Neural progenitor cell (in vitro differentiated cells): Measurements from ENCODE around the gene HSD17B2. TPM values are rescaled to one million over a fixed set of nuclear protein-coding genes. Genes with fewer than 3 reads are reported as not detected.

Source experiments
- DNase-seq: peaks from one replicate; pipeline ENCODE4 v3.0.0-alpha.2; 2016; ENCODE audit warnings: low spot score
- H2AFZ ChIP-seq: fragments of 200-600 bp; sonication (generic); replicated peaks from 2 replicates; pipeline ENCODE4 v1.6.1; 2016; ENCODE audit warnings: antibody characterized with exemption
- H3F3A ChIP-seq: fragments of 200-600 bp; sonication (generic); 2 replicates; pipeline ENCODE4 v1.6.1; 2016; ENCODE audit warnings: antibody characterized with exemption, low read depth
- H3K27ac ChIP-seq: fragments of 200-600 bp; sonication (generic); 2 replicates; pipeline ENCODE4 v1.5.1; 2016; ENCODE audit warnings: mild to moderate bottlenecking
- H3K27me3 ChIP-seq: fragments of 200-600 bp; sonication (generic); 2 replicates; pipeline ENCODE4 v1.6.1; 2016; ENCODE audit warnings: mild to moderate bottlenecking, moderate library complexity
- H3K36me3 ChIP-seq: fragments of 200-600 bp; sonication (generic); 2 replicates; pipeline ENCODE4 v1.5.1; 2016
- H3K4me1 ChIP-seq: fragments of 200-600 bp; sonication (generic); 2 replicates; pipeline ENCODE4 v1.6.1; 2016; ENCODE audit warnings: mixed run types
- H3K4me2 ChIP-seq: fragments of 200-600 bp; sonication (generic); 2 replicates; pipeline ENCODE4 v1.6.1; 2016
- H3K4me3 ChIP-seq: fragments of 200-600 bp; sonication (generic); 2 replicates; pipeline ENCODE4 v1.5.1; 2016
- H3K79me2 ChIP-seq: fragments of 200-600 bp; sonication (generic); 2 replicates; pipeline ENCODE4 v1.6.1; 2016; ENCODE audit warnings: low read depth
- H3K9ac ChIP-seq: fragments of 200-600 bp; sonication (generic); 2 replicates; pipeline ENCODE4 v1.6.1; 2016
- H3K9me3 ChIP-seq: fragments of 200-600 bp; sonication (generic); 2 replicates; pipeline ENCODE4 v1.5.1; 2016; ENCODE audit warnings: low read depth
- H4K20me1 ChIP-seq: fragments of 200-600 bp; sonication (generic); 2 replicates; pipeline ENCODE4 v1.6.1; 2016; ENCODE audit warnings: low read depth
- H3K27ac Mint-ChIP-seq: 3 replicates; pipeline ENCODE4 v1.8.0; 2021; ENCODE audit warnings: mixed read lengths
- H3K27me3 Mint-ChIP-seq: 2 replicates; pipeline ENCODE4 v1.8.0; 2022; ENCODE audit warnings: low read depth, mild to moderate bottlenecking, inconsistent platforms, moderate library complexity, mixed read lengths; ENCODE audit not compliant: insufficient read depth
- H3K36me3 Mint-ChIP-seq: 3 replicates; pipeline ENCODE4 v1.8.0; 2021; ENCODE audit warnings: mixed read lengths
- H3K4me1 Mint-ChIP-seq: 3 replicates; pipeline ENCODE4 v1.8.0; 2021; ENCODE audit warnings: mixed read lengths
- H3K4me3 Mint-ChIP-seq: 3 replicates; pipeline ENCODE4 v1.8.0; 2021; ENCODE audit warnings: mild to moderate bottlenecking, moderate library complexity, mixed read lengths
- H3K9me3 Mint-ChIP-seq: 3 replicates; pipeline ENCODE4 v1.8.0; 2020; ENCODE audit warnings: mixed read lengths
- CTCF ChIP-seq: fragments of 200-600 bp; sonication (generic); IDR thresholded peaks from 2 replicates; pipeline ENCODE4 v1.5.1; 2017; ENCODE audit warnings: antibody characterized with exemption, mild to moderate bottlenecking
- EZH2 ChIP-seq: fragments of 200-600 bp; sonication (generic); IDR thresholded peaks from 2 replicates; pipeline ENCODE4 v1.6.1; 2017; ENCODE audit warnings: antibody characterized with exemption, mild to moderate bottlenecking, moderate library complexity
- EZH2phosphoT487 ChIP-seq: fragments of 200-600 bp; sonication (generic); IDR thresholded peaks from 2 replicates; pipeline ENCODE4 v1.6.1; 2017; ENCODE audit warnings: antibody characterized with exemption
- total RNA-seq: library from RNA; depleted of rRNA; stranded (reverse); fragments of >200 nt; gene quantifications from 2 replicates; pipeline ENCODE4 v1.2.3, GENCODE V29; 2015; ENCODE audit warnings: low replicate concordance

Gene HSD17B2
- total RNA-seq, 1 donor from 2014 or later, result not detected

DNA sequence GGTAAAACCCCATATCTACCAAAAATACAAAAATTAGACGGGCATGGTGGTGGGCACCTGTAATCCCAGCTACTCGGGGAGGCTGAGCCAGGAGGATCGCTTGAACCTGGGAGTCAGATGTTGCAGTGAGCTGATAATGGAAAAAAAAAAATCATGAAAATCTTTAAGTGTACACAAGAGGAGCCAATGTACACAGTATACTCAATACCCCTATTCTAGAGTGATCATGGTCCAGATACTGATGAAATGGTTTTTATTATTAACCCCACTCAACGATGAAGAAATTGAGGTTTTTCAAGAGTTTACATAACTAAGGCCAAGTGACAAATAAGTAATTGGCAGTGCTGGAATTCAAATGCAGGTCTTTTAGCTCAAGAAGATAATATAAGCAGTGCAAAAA, 11.5 kb downstream of the HSD17B2 start:
- H3K4me2 ChIP-seq, result no peak overlapping the region
- H3K79me2 ChIP-seq, result no peaks in the 10 kb centered on the region
- no peak overlapping the region for H2AFZ ChIP-seq
- H3K36me3 ChIP-seq, result no peaks in the 10 kb centered on the region
- H3K36me3 Mint-ChIP-seq, result peaks cover 2% of the 10 kb centered on the region
- no peak overlapping the region for H3K4me3 ChIP-seq
- no peak overlapping the region for H3K9ac ChIP-seq
- no peaks in the 10 kb centered on the region for H3K9me3 ChIP-seq
- H3K4me1 Mint-ChIP-seq, result peaks cover 43% of the 10 kb centered on the region
- peaks cover 27% of the 10 kb centered on the region for H3F3A ChIP-seq
- H3K27ac Mint-ChIP-seq, result no peak overlapping the region
- TF ChIP-seq EZH2 (no peak), CTCF (no peak), EZH2phosphoT487 (no peak)
- H3K27ac ChIP-seq, result no peak overlapping the region
- no peak for DNase-seq
- H3K27me3 Mint-ChIP-seq, result no peaks in the 10 kb centered on the region
- H3K27me3 ChIP-seq, result no peaks in the 10 kb centered on the region
- H3K4me3 Mint-ChIP-seq, result no peak overlapping the region
- H4K20me1 ChIP-seq, result no peaks in the 10 kb centered on the region
- peaks cover 38% of the 10 kb centered on the region for H3K4me1 ChIP-seq
- H3K9me3 Mint-ChIP-seq, result no peaks in the 10 kb centered on the region

- Histone ChIP-seq H3K4me3 (no peak overlapping the region), H3K79me2 (no peaks in the 10 kb centered on the region), H2AFZ (no peak overlapping the region), H3K36me3 (no peaks in the 10 kb centered on the region), H3K27ac (no peak overlapping the region), H3K9me3 (no peaks in the 10 kb centered on the region), H3K4me2 (no peak overlapping the region), H3K27me3 (no peaks in the 10 kb centered on the region), H3K4me1 (peaks cover 38% of the 10 kb centered on the region), H4K20me1 (no peaks in the 10 kb centered on the region), H3K9ac (no peak overlapping the region), H3F3A (peaks cover 27% of the 10 kb centered on the region)
- H3K4me3 Mint-ChIP-seq, result no peak overlapping the region
- no peaks in the 10 kb centered on the region for H3K27me3 Mint-ChIP-seq
- TF ChIP-seq EZH2phosphoT487 (no peak), CTCF (no peak), EZH2 (no peak)
- no peak overlapping the region for H3K27ac Mint-ChIP-seq
- H3K36me3 Mint-ChIP-seq, result peaks cover 2% of the 10 kb centered on the region
- DNase-seq, result no peak
- H3K4me1 Mint-ChIP-seq, result peaks cover 41% of the 10 kb centered on the region
- no peaks in the 10 kb centered on the region for H3K9me3 Mint-ChIP-seq
Observed at GRCh38 chr16:82046941-82047340, 11.9 kb downstream of the HSD17B2 start.

DNA sequence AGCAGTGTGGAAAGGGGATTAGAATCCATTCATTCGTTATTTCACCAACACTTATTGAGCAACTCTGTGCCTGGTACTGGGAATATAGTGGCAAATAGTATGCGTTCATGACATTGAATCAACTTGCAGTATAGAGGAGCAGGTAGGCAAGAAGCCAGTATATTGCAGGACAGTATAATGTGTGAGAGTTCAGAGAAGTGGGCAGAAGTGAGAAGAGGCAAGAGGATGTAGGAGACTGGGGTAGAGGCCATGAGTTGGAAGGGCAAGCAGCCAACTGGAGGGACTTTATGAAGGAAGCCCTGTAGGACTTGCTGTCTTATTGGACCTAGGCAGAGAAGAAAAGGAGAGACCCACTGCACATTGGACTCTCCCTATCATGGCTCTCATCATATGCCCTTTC, 12.3 kb downstream of the HSD17B2 start:
- H3K9me3 Mint-ChIP-seq, result no peaks in the 10 kb centered on the region
- TF ChIP-seq CTCF (no peak), EZH2 (no peak), EZH2phosphoT487 (no peak)
- Histone ChIP-seq H3K9ac (no peak overlapping the region), H3K4me3 (no peak overlapping the region), H2AFZ (no peak overlapping the region), H3K27me3 (no peaks in the 10 kb centered on the region), H3K4me1 (peaks cover 38% of the 10 kb centered on the region), H4K20me1 (no peaks in the 10 kb centered on the region), H3K9me3 (no peaks in the 10 kb centered on the region), H3K4me2 (no peak overlapping the region), H3F3A (peaks cover 27% of the 10 kb centered on the region), H3K27ac (no peak overlapping the region), H3K36me3 (no peaks in the 10 kb centered on the region), H3K79me2 (no peaks in the 10 kb centered on the region)
- no peak overlapping the region for H3K4me3 Mint-ChIP-seq
- DNase-seq, result no peak
- H3K36me3 Mint-ChIP-seq, result peaks cover 2% of the 10 kb centered on the region
- no peak overlapping the region for H3K27ac Mint-ChIP-seq
- H3K4me1 Mint-ChIP-seq, result peaks cover 41% of the 10 kb centered on the region
- no peaks in the 10 kb centered on the region for H3K27me3 Mint-ChIP-seq

- Histone ChIP-seq H3K36me3 (no peaks in the 10 kb centered on the region), H3K27ac (no peak overlapping the region), H3K27me3 (no peaks in the 10 kb centered on the region), H3K9me3 (no peaks in the 10 kb centered on the region), H3F3A (peaks cover 27% of the 10 kb centered on the region), H3K9ac (no peak overlapping the region), H3K4me1 (peaks cover 38% of the 10 kb centered on the region), H4K20me1 (no peaks in the 10 kb centered on the region), H3K4me3 (no peak overlapping the region), H3K79me2 (no peaks in the 10 kb centered on the region), H2AFZ (no peak overlapping the region), H3K4me2 (no peak overlapping the region)
- peaks cover 2% of the 10 kb centered on the region for H3K36me3 Mint-ChIP-seq
- DNase-seq, result no peak
- H3K27me3 Mint-ChIP-seq, result no peaks in the 10 kb centered on the region
- no peaks in the 10 kb centered on the region for H3K9me3 Mint-ChIP-seq
- H3K27ac Mint-ChIP-seq, result no peak overlapping the region
- no peak overlapping the region for H3K4me3 Mint-ChIP-seq
- H3K4me1 Mint-ChIP-seq, result peaks cover 39% of the 10 kb centered on the region
- TF ChIP-seq EZH2phosphoT487 (no peak), CTCF (no peak), EZH2 (no peak)
Observed at GRCh38 chr16:82047787-82048186, 12.7 kb downstream of the HSD17B2 start.
